ENCODE measurements around the gene CBX1.

The CBX1 gene

GRCh38 chr17:48102043-48102750, 919 bp upstream of the CBX1 start:
- no peak for TF ChIP-seq CTCF (IDR thresholded peaks at IDR 0.05; ENCODE audit: control insufficient read depth, insufficient read depth, low read depth, low read length, missing control alignments)
- no peak overlapping the region; the same call in 1 of the 2 replicates for H3K4me3 ChIP-seq (ENCODE audit: control insufficient read depth, low read depth, low read length)
- no peak for DNase-seq (ENCODE audit: low read depth)

DNA sequence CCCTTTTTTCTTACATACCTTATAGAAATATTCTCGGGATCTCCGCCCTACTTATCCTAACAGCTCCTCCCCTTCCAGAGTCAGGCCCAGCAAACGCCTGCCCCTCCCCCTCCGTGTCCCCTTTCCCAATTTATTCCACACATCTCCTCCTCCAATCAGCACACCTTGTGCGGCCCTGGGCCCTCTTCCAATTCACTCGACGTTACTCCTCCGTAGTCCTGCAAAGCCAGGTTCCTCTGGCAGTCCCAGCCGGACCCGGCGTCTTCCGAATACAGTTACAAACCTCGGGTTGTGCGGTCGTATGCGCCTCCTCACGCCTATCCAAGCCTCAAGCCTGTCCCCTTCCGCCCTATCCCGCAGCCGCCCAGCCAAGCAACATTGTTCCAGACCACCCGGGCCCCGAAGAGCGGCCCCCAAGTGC, 677 bp downstream of the CBX1 start:
- TF ChIP-seq CTCF (IDR thresholded peaks at IDR 0.05; ENCODE audit: control insufficient read depth, insufficient read depth, low read depth, low read length, missing control alignments) = no peak
- H3K4me3 ChIP-seq (ENCODE audit: control insufficient read depth, low read depth, low read length) = peak overlapping the region; percentile 87
- DNase-seq (ENCODE audit: low read depth) = no peak

- DNase-seq (ENCODE audit: low read depth) = no peak
- peak overlapping the region; percentile 87 for H3K4me3 ChIP-seq (ENCODE audit: control insufficient read depth, low read depth, low read length)
- TF ChIP-seq CTCF (IDR thresholded peaks at IDR 0.05; ENCODE audit: control insufficient read depth, insufficient read depth, low read depth, low read length, missing control alignments) = no peak
These were observed 1.1 kb downstream of the CBX1 start for GRCh38 chr17:48100160-48100559.

- no peak for TF ChIP-seq CTCF (IDR thresholded peaks at IDR 0.05; ENCODE audit: control insufficient read depth, insufficient read depth, low read depth, low read length, missing control alignments)
- H3K4me3 ChIP-seq (ENCODE audit: control insufficient read depth, low read depth, low read length) = no peak overlapping the region
- no peak for DNase-seq (ENCODE audit: low read depth)
These were observed 5.7 kb downstream of the CBX1 start for GRCh38 chr17:48095611-48096010.

- TF ChIP-seq CTCF (IDR thresholded peaks at IDR 0.05; ENCODE audit: control insufficient read depth, insufficient read depth, low read depth, low read length, missing control alignments) = no peak
- no peak overlapping the region for H3K4me3 ChIP-seq (ENCODE audit: control insufficient read depth, low read depth, low read length)
- DNase-seq (ENCODE audit: low read depth) = no peak
These were observed 7.8 kb downstream of the CBX1 start for GRCh38 chr17:48093341-48094045.

GRCh38 chr17:48084932-48085331, 16.3 kb downstream of the CBX1 start:
- no peak for TF ChIP-seq CTCF (IDR thresholded peaks at IDR 0.05; ENCODE audit: control insufficient read depth, insufficient read depth, low read depth, low read length, missing control alignments)
- no peak for DNase-seq (ENCODE audit: low read depth)
- no peak overlapping the region for H3K4me3 ChIP-seq (ENCODE audit: control insufficient read depth, low read depth, low read length)
